ENCODE results near the gene POLR3E.

DNA sequence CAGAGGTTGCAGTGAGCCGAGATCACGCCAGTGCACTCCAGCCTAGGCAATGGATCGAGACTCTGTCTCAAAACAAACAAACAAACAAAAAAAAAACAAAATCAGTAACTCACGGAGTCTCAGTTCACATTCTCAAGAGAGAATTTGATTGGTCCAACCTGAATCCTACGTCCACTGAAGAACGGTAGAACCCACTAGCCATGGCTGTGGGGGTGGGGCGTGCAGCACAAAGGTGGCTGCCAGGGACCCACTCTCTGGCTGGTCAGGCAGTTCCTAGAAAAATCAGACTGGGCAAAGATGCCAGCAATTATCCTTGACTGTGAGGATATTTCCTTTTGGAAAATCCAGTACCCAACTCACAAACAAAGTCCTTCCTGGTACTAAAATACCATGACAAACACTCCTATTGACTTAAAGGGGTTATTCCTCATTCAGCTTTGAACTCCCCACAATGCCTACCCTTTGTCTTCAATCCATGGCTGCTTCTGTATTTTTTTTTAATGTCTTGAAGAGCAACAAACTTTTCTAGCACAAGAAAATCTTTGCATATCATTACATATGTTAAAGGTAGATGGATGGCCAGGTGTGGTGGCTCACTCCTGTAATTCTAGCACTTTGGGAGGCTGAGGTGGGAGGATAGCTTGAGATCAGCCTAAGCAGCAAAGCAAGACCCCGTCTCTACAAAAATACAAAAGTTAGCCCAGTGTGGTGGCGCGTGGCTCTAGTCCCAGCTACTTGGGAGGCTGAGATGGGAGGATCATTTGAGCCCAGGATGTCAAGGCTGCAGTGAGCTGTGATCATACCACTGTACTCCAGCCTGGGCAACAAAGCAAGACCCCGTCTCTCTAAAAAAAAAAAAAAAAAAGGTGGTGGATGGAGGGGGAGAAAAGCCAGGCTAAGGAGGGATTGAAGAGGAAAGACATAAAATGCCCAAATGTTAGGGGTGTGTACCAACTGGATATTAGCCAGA, 3.8 kb upstream of the POLR3E start:
- TF ChIP-seq, protein P1, sequence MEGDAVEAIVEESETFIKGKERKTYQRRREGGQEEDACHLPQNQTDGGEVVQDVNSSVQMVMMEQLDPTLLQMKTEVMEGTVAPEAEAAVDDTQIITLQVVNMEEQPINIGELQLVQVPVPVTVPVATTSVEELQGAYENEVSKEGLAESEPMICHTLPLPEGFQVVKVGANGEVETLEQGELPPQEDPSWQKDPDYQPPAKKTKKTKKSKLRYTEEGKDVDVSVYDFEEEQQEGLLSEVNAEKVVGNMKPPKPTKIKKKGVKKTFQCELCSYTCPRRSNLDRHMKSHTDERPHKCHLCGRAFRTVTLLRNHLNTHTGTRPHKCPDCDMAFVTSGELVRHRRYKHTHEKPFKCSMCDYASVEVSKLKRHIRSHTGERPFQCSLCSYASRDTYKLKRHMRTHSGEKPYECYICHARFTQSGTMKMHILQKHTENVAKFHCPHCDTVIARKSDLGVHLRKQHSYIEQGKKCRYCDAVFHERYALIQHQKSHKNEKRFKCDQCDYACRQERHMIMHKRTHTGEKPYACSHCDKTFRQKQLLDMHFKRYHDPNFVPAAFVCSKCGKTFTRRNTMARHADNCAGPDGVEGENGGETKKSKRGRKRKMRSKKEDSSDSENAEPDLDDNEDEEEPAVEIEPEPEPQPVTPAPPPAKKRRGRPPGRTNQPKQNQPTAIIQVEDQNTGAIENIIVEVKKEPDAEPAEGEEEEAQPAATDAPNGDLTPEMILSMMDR (optimal IDR thresholded peaks at IDR 0.05 in 1 of 3, IDR thresholded peaks at IDR 0.05 in 1 of 3, conservative IDR thresholded peaks at IDR 0.05 in 1 of 3; ENCODE audit: extremely low read depth in 1 of 3, insufficient read depth in 2 of 3, low read length in 3 of 3), result no peak
- no peak for TF ChIP-seq EZH2 (IDR thresholded peaks at IDR 0.05; ENCODE audit: low read length)
